H1 (cell line): ENCODE results near the gene PDZD4. TPM values are rescaled to one million over a fixed set of nuclear protein-coding genes. Genes with fewer than 3 reads are reported as not detected.

Source experiments
- polyA plus RNA-seq, 7 experiments: library from polyadenylated mRNA; depleted of rRNA in 3 of 7; stranded (reverse) in 5 of 7; unstranded in 2 of 7; fragments of >200 nt in 5 of 7; fragments of 200-250 nt in 2 of 7; gene quantifications; 1 replicate in 5 of 7; 2 replicates in 1 of 7; 4 replicates in 1 of 7; pipeline versions ENCODE4 v1.2.1 to v1.2.3, GENCODE V29; 2011 to 2013; ENCODE audit warnings: missing spikeins in 2 of 7, mixed read lengths in 2 of 7
- total RNA-seq: library from RNA; stranded (reverse); fragmentation: NEBNext Ultra II Directional; extraction: Animal tissue kit (Norgen Biotek cat#: 25700); gene quantifications from 2 replicates; pipeline ENCODE4 v1.2.1, GENCODE V29; 2021

Gene PDZD4
- total and polyA plus RNA-seq, 2 of the 8 experiments (the other 6 are each of a cell fraction or from before 2014, with no cell fraction given), result 45.8 to 169 TPM

Other genes with a start within 250 kb of the PDZD4 start
- gene CCNQ, start 231.4 kb downstream of the PDZD4 start, total RNA-seq, result 15.8 and 16.6 TPM in 2 replicates
- gene CCNQ, start 231.4 kb downstream of the PDZD4 start, polyA plus RNA-seq (2011; rRNA removed), result 32.1 and 34.9 TPM in 2 replicates
- 0.63 and 1.1 TPM in 2 replicates for gene DUSP9, start 183.3 kb downstream of the PDZD4 start, total RNA-seq
- gene DUSP9, start 183.3 kb downstream of the PDZD4 start, polyA plus RNA-seq (2011; rRNA removed), result 0.80 and 1.2 TPM in 2 replicates
- gene PNCK, start 156.7 kb downstream of the PDZD4 start, total RNA-seq, result 4.3 and 6.2 TPM in 2 replicates
- gene PNCK, start 156.7 kb downstream of the PDZD4 start, polyA plus RNA-seq (2011; rRNA removed), result 6.3 and 13.9 TPM in 2 replicates
- gene SLC6A8, start 142.6 kb downstream of the PDZD4 start, total RNA-seq, result 94.7 and 98.5 TPM in 2 replicates
- gene SLC6A8, start 142.6 kb downstream of the PDZD4 start, polyA plus RNA-seq (2011; rRNA removed), result 87.7 and 132 TPM in 2 replicates
- 157 and 159 TPM in 2 replicates for gene BCAP31, start 106.2 kb downstream of the PDZD4 start, total RNA-seq
- gene BCAP31, start 106.2 kb downstream of the PDZD4 start, polyA plus RNA-seq (2011; rRNA removed), result 136 and 139 TPM in 2 replicates
- gene ABCD1, start 105.7 kb downstream of the PDZD4 start, total RNA-seq, result 4.6 and 6.6 TPM in 2 replicates
- gene ABCD1, start 105.7 kb downstream of the PDZD4 start, polyA plus RNA-seq (2011; rRNA removed), result 3.1 and 6.7 TPM in 2 replicates
- gene PLXNB3, start 66.3 kb downstream of the PDZD4 start, total RNA-seq, result 2.7 TPM in 2 replicates
- 1.2 and 1.6 TPM in 2 replicates for gene PLXNB3, start 66.3 kb downstream of the PDZD4 start, polyA plus RNA-seq (2011; rRNA removed)
- not detected in 2 replicates for gene SRPK3, start 49.5 kb downstream of the PDZD4 start, total RNA-seq
- not detected in 2 replicates for gene SRPK3, start 49.5 kb downstream of the PDZD4 start, polyA plus RNA-seq (2011; rRNA removed)
- gene IDH3G, start 36.2 kb downstream of the PDZD4 start, total RNA-seq, result 36.1 and 39.4 TPM in 2 replicates
- gene IDH3G, start 36.2 kb downstream of the PDZD4 start, polyA plus RNA-seq (2011; rRNA removed), result 66.7 and 96.2 TPM in 2 replicates
- 161 and 168 TPM in 2 replicates for gene SSR4, start 35.9 kb downstream of the PDZD4 start, total RNA-seq
- 642 and 734 TPM in 2 replicates for gene SSR4, start 35.9 kb downstream of the PDZD4 start, polyA plus RNA-seq (2011; rRNA removed)
- 38.7 and 43.0 TPM in 2 replicates for gene L1CAM, start 55.6 kb upstream of the PDZD4 start, total RNA-seq
- 11.0 and 16.4 TPM in 2 replicates for gene L1CAM, start 55.6 kb upstream of the PDZD4 start, polyA plus RNA-seq (2011; rRNA removed)
- gene AVPR2, start 74.1 kb upstream of the PDZD4 start, total RNA-seq, result not detected in 2 replicates
- 0.08 and 0.09 TPM in 2 replicates for gene AVPR2, start 74.1 kb upstream of the PDZD4 start, polyA plus RNA-seq (2011; rRNA removed)
- 25.9 and 26.0 TPM in 2 replicates for gene ARHGAP4, start 95.7 kb upstream of the PDZD4 start, total RNA-seq
- gene ARHGAP4, start 95.7 kb upstream of the PDZD4 start, polyA plus RNA-seq (2011; rRNA removed), result 23.9 and 42.4 TPM in 2 replicates
- 98.1 and 98.8 TPM in 2 replicates for gene NAA10, start 104.5 kb upstream of the PDZD4 start, total RNA-seq
- gene NAA10, start 104.5 kb upstream of the PDZD4 start, polyA plus RNA-seq (2011; rRNA removed), result 80.4 and 119 TPM in 2 replicates
- gene RENBP, start 114.1 kb upstream of the PDZD4 start, total RNA-seq, result 11.9 and 12.4 TPM in 2 replicates
- gene RENBP, start 114.1 kb upstream of the PDZD4 start, polyA plus RNA-seq (2011; rRNA removed), result 21.8 and 26.5 TPM in 2 replicates
- 117 and 120 TPM in 2 replicates for gene HCFC1, start 141.3 kb upstream of the PDZD4 start, total RNA-seq
- 24.9 and 44.8 TPM in 2 replicates for gene HCFC1, start 141.3 kb upstream of the PDZD4 start, polyA plus RNA-seq (2011; rRNA removed)
- gene TMEM187, start 142.2 kb upstream of the PDZD4 start, total RNA-seq, result 2.7 and 5.0 TPM in 2 replicates
- gene TMEM187, start 142.2 kb upstream of the PDZD4 start, polyA plus RNA-seq (2011; rRNA removed), result 14.5 and 16.2 TPM in 2 replicates
- 41.7 and 47.2 TPM in 2 replicates for gene IRAK1, start 189.4 kb upstream of the PDZD4 start, total RNA-seq
- 26.6 and 34.7 TPM in 2 replicates for gene IRAK1, start 189.4 kb upstream of the PDZD4 start, polyA plus RNA-seq (2011; rRNA removed)